Ovary (tissue), 9 donors: ENCODE results near the gene FAM24B. TPM values are rescaled to one million over a fixed set of nuclear protein-coding genes. Genes with fewer than 3 reads are reported as not detected.

ENCODE experiments used
- DNase-seq, 5 donors: peaks; one replicate each; pipeline ENCODE4 v3.0.0-alpha.2; 2019 to 2020
- H3K27ac ChIP-seq, 2 donors: fragments of 200-600 bp; one replicate each; pipeline versions ENCODE4 v1.5.1 to v1.8.0; 2019 to 2022
- H3K27me3 ChIP-seq: fragments of 200-600 bp; one replicate; pipeline ENCODE4 v1.8.0; 2022
- H3K36me3 ChIP-seq: fragments of 200-600 bp; sonication (generic); one replicate; pipeline ENCODE4 v1.5.1; 2019
- H3K4me1 ChIP-seq: one replicate; pipeline ENCODE4 v1.8.1; 2013; ENCODE audit warnings: mild to moderate bottlenecking, moderate library complexity; ENCODE audit not compliant: insufficient read depth
- H3K4me3 ChIP-seq: fragments of 200-600 bp; sonication (generic); one replicate; pipeline ENCODE4 v1.5.1; 2017
- H3K9me3 ChIP-seq, 2 donors: fragments of 200-600 bp in 1 of 2; sonication (generic) in 1 of 2; one replicate each; pipeline versions ENCODE4 v1.5.1 to v1.8.1; 2013 to 2019; ENCODE audit warnings: mild to moderate bottlenecking in 1 of 2, moderate library complexity in 1 of 2
- CTCF ChIP-seq, 3 donors: fragments of 450-650 bp in 2 of 3; fragments of 200-600 bp in 1 of 3; IDR thresholded peaks; one replicate each; pipeline versions ENCODE4 v1.5.1 to v1.8.0; 2016 to 2022; ENCODE audit warnings: antibody characterized with exemption in 3 of 3, mild to moderate bottlenecking in 1 of 3
- EP300 ChIP-seq: sonication (generic); formaldehyde crosslinking; IDR thresholded peaks from one replicate; pipeline ENCODE4 v1.6.1; 2017; ENCODE audit warnings: antibody characterized with exemption
- POLR2A ChIP-seq: fragments of 450-650 bp; IDR thresholded peaks from one replicate; pipeline ENCODE4 v1.6.1; 2017; ENCODE audit warnings: antibody characterized with exemption, mild to moderate bottlenecking, moderate library complexity
- WGBS, 3 donors: extraction: QIAGEN DNeasy Blood & Tissue Kit in 1 of 3; methylation state at CpG; one replicate each; pipeline versions ENCODE4 v1.1.5 to v1.1.7; 2013 to 2017; 5-methylcytosine and 5-hydroxymethylcytosine counted together
- intact Hi-C, 4 donors: fragments of 100-400 bp; cut with DNase I; formaldehyde crosslinking; loops; one replicate each; pipeline versions ENCODE4 v1.11.0 to v1.15.1; 2022 to 2023
- polyA plus RNA-seq, 2 donors: library from polyadenylated mRNA; stranded (reverse); fragments of 200-250 nt in 1 of 2; fragments of 350-450 nt in 1 of 2; fragmentation: Illumina TruSeq in 1 of 2; extraction: RNeasy Lipid Tissue Mini Kit (QIAGEN cat#74804) in 1 of 2; gene quantifications; one replicate each; pipeline ENCODE4 v1.2.3, GENCODE V29; 2013 to 2014
- total RNA-seq, 7 donors: library from RNA; depleted of rRNA in 2 of 7; stranded (reverse); fragments of >200 nt in 2 of 7; fragmentation: NEBNext Ultra II Directional in 3 of 7; extraction: Animal tissue kit (Norgen Biotek cat#: 25700) in 3 of 7; gene quantifications; one replicate each; pipeline versions ENCODE4 v1.1.0 to v1.2.4, GENCODE V29; 2016 to 2023
- donor health status: DM: no; HTN: no; CAD: no; lungs with moderate emphysema.
- donor health status: DM: no; HTN: no; CAD: no.
- donor health status: Bipolar disorder and iron deficiency.
- donor health status: DM: yes; HTN: yes; CAD: no.
- donor health status: DM: no; HTN: no; CAD: no.
- donor health status: DM: yes; HTN: yes; CAD: no.

FAM24B gene
- total and polyA plus RNA-seq, 9 donors, result 1.8 to 4.2 (median 2.8) TPM

- WGBS, 3 donors, result 68 to 77% (median 73%) methylated on average over 4 of the region's 4 CpGs
- intact Hi-C loops, result no loop called here
Measured at GRCh38 chr10:122812751-122813150, 66.6 kb downstream of the FAM24B start.

GRCh38 chr10:122802282-122802681, 77.1 kb downstream of the FAM24B start:
- H3K36me3 ChIP-seq, result no peaks in the 10 kb centered on the region
- intact Hi-C loops, result no loop called here
- 84 to 86% (median 84%) methylated on average over 7 of the region's 7 CpGs for WGBS, 3 donors
- H3K27me3 ChIP-seq, result no peaks in the 10 kb centered on the region
- no peak for TF ChIP-seq EP300
- TF ChIP-seq CTCF (IDR thresholded peaks at IDR 0.05), result no peak
- no peak for TF ChIP-seq POLR2A
- no peaks in the 10 kb centered on the region for H3K9me3 ChIP-seq
- no peak for DNase-seq
- no peak overlapping the region for H3K27ac ChIP-seq
- H3K4me3 ChIP-seq, result no peak overlapping the region
- H3K4me1 ChIP-seq, result no peaks in the 10 kb centered on the region

More at GRCh38 chr10:122812751-122813150, 66.6 kb downstream of the FAM24B start:
- no peaks in the 10 kb centered on the region for H3K27me3 ChIP-seq
- H3K4me1 ChIP-seq, result no peaks in the 10 kb centered on the region
- no peaks in the 10 kb centered on the region for H3K9me3 ChIP-seq
- H3K4me3 ChIP-seq, result no peak overlapping the region
- no peak overlapping the region for H3K27ac ChIP-seq
- DNase-seq, result no peak
- no peaks in the 10 kb centered on the region for H3K36me3 ChIP-seq
- TF ChIP-seq POLR2A (no peak), CTCF (IDR thresholded peaks at IDR 0.05) (no peak), EP300 (no peak)

Other genes with a start within 250 kb of the FAM24B start
- gene C10orf120, start 179.7 kb downstream of the FAM24B start, total RNA-seq, result not detected
- not detected for gene C10orf120, start 179.7 kb downstream of the FAM24B start, polyA plus RNA-seq
- 1 to 10 TPM in 2 of 7 donors, under 1 TPM in 5; 0.45 to 2.9 (median 0.83) TPM for gene CUZD1, start 33.7 kb downstream of the FAM24B start, total RNA-seq
- gene CUZD1, start 33.7 kb downstream of the FAM24B start, polyA plus RNA-seq, result under 1 TPM; 0.36 to 0.98 TPM
- gene FAM24A, start 31.0 kb upstream of the FAM24B start, total RNA-seq, result not detected
- gene FAM24A, start 31.0 kb upstream of the FAM24B start, polyA plus RNA-seq, result not detected
- 1 to 10 TPM; 3.0 to 9.7 (median 7.2) TPM for gene C10orf88, start 74.6 kb upstream of the FAM24B start, total RNA-seq
- 1 to 10 TPM; 6.2 to 8.7 TPM for gene C10orf88, start 74.6 kb upstream of the FAM24B start, polyA plus RNA-seq
- 1 to 10 TPM; 2.1 to 6.1 (median 3.3) TPM for gene PSTK, start 100.8 kb upstream of the FAM24B start, total RNA-seq
- gene PSTK, start 100.8 kb upstream of the FAM24B start, polyA plus RNA-seq, result 1 to 10 TPM; 3.4 to 5.1 TPM
- 10 to 100 TPM in 6 of 7 donors, 1 to 10 TPM in 1; 8.2 to 28.6 (median 20.5) TPM for gene IKZF5, start 129.2 kb upstream of the FAM24B start, total RNA-seq
- gene IKZF5, start 129.2 kb upstream of the FAM24B start, polyA plus RNA-seq, result 10 to 100 TPM; 11.8 to 13.5 TPM
- 10 to 100 TPM; 10.5 to 26.6 (median 24.0) TPM for gene ACADSB, start 129.4 kb upstream of the FAM24B start, total RNA-seq
- gene ACADSB, start 129.4 kb upstream of the FAM24B start, polyA plus RNA-seq, result 10 to 100 TPM in 1 of 2 donors, 1 to 10 TPM in 1; 8.8 to 25.3 TPM